ENCODE results near the gene SPATA17. TPM values are rescaled to one million over a fixed set of nuclear protein-coding genes. Genes with fewer than 3 reads are reported as not detected.
"Not testable (repeated sequence)": the region's sequence is repeated elsewhere in the genome, so short reads cannot be mapped to it uniquely, and the experiment has no call there.

The SPATA17 gene
- polyA plus RNA-seq, 1 of the 3 experiments (the other 2 are of a cell fraction), result 1.2 TPM

DNA sequence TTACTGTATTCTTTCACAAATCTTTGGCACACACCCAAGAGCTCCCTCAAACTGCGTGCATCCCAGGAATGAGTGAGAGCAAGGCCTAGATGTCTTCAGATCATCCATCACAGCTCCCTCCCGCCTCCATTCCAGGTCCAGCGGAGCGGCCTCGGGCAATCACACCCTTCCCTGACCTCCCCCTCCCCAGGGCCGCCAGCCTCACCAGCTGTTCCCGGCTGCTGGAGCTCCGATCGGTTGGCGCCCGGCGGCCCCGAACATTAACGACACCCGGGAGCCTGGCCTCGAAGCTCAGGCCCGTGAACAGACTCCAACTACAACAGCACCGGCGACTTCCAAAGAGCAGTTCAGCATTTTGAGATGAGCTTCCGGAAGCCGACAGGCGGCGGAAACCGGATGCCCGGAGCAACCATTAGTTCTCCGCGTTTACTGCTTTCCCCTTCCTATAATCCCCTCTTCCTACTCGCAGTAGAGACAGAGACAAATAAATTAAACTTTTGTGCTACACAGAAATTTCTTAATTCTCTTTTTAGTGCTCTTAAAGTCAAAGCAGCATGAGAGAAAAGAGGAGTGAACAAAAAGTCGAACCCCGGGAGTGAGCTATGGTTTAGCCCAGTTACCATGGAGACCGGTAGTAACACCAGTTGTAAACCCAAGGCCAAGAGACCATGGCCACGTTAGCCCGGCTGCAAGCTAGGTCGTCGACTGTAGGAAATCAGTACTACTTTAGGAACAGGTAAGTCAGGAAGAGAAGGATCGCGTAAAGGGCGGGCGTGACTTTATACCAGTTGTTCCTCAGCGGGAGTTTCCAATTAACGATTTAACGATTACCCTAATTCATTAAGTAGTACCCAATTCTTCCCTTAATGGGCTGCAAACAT, at the start of gene SPATA17, which contains the start of gene GPATCH2 (continued):
- TF ChIP-seq, protein P1, sequence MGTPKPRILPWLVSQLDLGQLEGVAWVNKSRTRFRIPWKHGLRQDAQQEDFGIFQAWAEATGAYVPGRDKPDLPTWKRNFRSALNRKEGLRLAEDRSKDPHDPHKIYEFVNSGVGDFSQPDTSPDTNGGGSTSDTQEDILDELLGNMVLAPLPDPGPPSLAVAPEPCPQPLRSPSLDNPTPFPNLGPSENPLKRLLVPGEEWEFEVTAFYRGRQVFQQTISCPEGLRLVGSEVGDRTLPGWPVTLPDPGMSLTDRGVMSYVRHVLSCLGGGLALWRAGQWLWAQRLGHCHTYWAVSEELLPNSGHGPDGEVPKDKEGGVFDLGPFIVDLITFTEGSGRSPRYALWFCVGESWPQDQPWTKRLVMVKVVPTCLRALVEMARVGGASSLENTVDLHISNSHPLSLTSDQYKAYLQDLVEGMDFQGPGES (IDR thresholded peaks at IDR 0.05; ENCODE audit: low read depth, low read length), result no peak
- no peak for TF ChIP-seq NRF1 (IDR thresholded peaks at IDR 0.05; ENCODE audit: low read depth, low read length)
- TF ChIP-seq, protein P2, sequence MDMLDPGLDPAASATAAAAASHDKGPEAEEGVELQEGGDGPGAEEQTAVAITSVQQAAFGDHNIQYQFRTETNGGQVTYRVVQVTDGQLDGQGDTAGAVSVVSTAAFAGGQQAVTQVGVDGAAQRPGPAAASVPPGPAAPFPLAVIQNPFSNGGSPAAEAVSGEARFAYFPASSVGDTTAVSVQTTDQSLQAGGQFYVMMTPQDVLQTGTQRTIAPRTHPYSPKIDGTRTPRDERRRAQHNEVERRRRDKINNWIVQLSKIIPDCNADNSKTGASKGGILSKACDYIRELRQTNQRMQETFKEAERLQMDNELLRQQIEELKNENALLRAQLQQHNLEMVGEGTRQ (IDR thresholded peaks at IDR 0.05; ENCODE audit: borderline replicate concordance, low read depth, low read length), result no peak
- TF ChIP-seq CHD2 (IDR thresholded peaks at IDR 0.05; ENCODE audit: low read length, partially characterized antibody), result no peak
- TF ChIP-seq ELF1 (IDR thresholded peaks at IDR 0.05), result peak; percentile 47; the same call in 1 of the 2 replicates
- TF ChIP-seq MXI1 (IDR thresholded peaks at IDR 0.05; ENCODE audit: low read depth, low read length), result peak; percentile 97
- TF ChIP-seq, protein P3, sequence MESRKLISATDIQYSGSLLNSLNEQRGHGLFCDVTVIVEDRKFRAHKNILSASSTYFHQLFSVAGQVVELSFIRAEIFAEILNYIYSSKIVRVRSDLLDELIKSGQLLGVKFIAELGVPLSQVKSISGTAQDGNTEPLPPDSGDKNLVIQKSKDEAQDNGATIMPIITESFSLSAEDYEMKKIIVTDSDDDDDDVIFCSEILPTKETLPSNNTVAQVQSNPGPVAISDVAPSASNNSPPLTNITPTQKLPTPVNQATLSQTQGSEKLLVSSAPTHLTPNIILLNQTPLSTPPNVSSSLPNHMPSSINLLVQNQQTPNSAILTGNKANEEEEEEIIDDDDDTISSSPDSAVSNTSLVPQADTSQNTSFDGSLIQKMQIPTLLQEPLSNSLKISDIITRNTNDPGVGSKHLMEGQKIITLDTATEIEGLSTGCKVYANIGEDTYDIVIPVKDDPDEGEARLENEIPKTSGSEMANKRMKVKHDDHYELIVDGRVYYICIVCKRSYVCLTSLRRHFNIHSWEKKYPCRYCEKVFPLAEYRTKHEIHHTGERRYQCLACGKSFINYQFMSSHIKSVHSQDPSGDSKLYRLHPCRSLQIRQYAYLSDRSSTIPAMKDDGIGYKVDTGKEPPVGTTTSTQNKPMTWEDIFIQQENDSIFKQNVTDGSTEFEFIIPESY (IDR thresholded peaks at IDR 0.05; ENCODE audit: borderline replicate concordance, low read depth), result no peak
- TF ChIP-seq, protein P4, sequence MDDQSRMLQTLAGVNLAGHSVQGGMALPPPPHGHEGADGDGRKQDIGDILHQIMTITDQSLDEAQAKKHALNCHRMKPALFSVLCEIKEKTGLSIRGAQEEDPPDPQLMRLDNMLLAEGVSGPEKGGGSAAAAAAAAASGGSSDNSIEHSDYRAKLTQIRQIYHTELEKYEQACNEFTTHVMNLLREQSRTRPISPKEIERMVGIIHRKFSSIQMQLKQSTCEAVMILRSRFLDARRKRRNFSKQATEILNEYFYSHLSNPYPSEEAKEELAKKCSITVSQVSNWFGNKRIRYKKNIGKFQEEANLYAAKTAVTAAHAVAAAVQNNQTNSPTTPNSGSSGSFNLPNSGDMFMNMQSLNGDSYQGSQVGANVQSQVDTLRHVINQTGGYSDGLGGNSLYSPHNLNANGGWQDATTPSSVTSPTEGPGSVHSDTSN (IDR thresholded peaks at IDR 0.05), result no peak
- no peak for TF ChIP-seq RXRA (IDR thresholded peaks at IDR 0.05; ENCODE audit: borderline replicate concordance, low read depth)

DNA sequence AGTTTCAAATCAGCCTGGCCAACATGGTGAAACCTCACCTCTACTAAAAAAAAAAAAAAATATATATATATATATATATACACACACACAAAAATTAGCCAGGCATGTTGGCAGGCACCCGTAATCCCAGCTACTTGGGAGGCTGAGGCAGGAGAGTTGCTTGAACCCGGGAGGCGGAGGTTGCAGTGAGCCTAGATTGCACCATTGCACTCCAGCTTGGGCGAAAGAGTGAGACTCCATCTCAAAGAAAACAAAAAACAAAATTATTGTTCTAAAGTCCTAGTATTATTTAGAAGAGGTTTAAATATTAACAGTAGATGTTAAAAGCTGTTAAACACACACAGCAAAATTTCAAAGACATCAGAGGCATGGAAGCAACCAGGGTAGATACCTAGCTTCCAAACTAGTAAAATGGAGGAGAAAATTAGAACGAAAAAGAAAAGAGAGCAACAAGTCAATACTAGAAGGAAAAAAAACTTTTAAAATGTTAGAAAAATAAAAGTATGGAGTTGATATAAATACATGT, 46.8 kb upstream of the SPATA17 start:
- H3K4me3 ChIP-seq (ENCODE audit: low read depth in 2 of 2, low read length in 1 of 2); CTCF ChIA-PET; H3K9ac ChIP-seq; H4K20me1 ChIP-seq (ENCODE audit: insufficient read depth); H3K79me2 ChIP-seq (ENCODE audit: insufficient read depth); H3K4me2 ChIP-seq; H3K4me1 ChIP-seq (ENCODE audit: control insufficient read depth in 1 of 2, insufficient read depth in 2 of 2, low read depth in 1 of 2, low read length in 1 of 2); H3K9me2 ChIP-seq; H3K9me3 ChIP-seq; POLR2A ChIA-PET; DNase-seq; H3K27ac ChIP-seq (ENCODE audit: low read depth in 2 of 2, low read length in 1 of 2); H2AFZ ChIP-seq (ENCODE audit: low read depth); H3K27me3 ChIP-seq (ENCODE audit: insufficient read depth); H3F3A ChIP-seq (replicated peaks; ENCODE audit: insufficient read depth): not testable (repeated sequence)
- H3K36me3 ChIP-seq (replicated peaks in 1 of 2; ENCODE audit: control insufficient read depth in 1 of 2, insufficient read depth in 2 of 2, low read length in 1 of 2), result peaks cover 8 to 41% of the 10 kb centered on the region in 2 experiments
- WGBS (ENCODE audit: low lambda C conversion rate), result 93% methylated on average over 5 of the region's 5 CpGs
